ENCODE data around the gene AASDHPPT.
"Not testable (repeated sequence)": the region's sequence is repeated elsewhere in the genome, so short reads cannot be mapped to it uniquely, and the experiment has no call there.

Gene AASDHPPT

GRCh38 chr11:106077609-106078455 lies at the start of gene AASDHPPT:
Gene AASDHPPT (plus strand): TSS chr11:106077662. CDS start chr11:106077711, 49 bp downstream.
- H3K27me3 Mint-ChIP-seq, result no peaks in the 10 kb centered on the region
- no peaks in the 10 kb centered on the region for H3K9me3 Mint-ChIP-seq
- no peak for DNase-seq
- peak within 1 kb of the TSS; percentile 99 for H3K27ac Mint-ChIP-seq
- peaks cover 53% of the 10 kb centered on the region for H3K36me3 Mint-ChIP-seq (ENCODE audit: low read depth)
- peaks cover 55% of the 10 kb centered on the region for H3K4me1 Mint-ChIP-seq (ENCODE audit: low read depth)
- H3K4me3 Mint-ChIP-seq, result peak within 1 kb of the TSS; percentile 97

- Mint-ChIP-seq H3K9me3 (peaks cover 2% of the 10 kb centered on the region), H3K27ac (no peak overlapping the region), H3K27me3 (peaks cover 59% of the 10 kb centered on the region), H3K36me3 (ENCODE audit: low read depth) (no peaks in the 10 kb centered on the region), H3K4me3 (no peak overlapping the region), H3K4me1 (ENCODE audit: low read depth) (peaks cover 1% of the 10 kb centered on the region)
- no peak for DNase-seq
These were observed 46.9 kb upstream of the AASDHPPT start for GRCh38 chr11:106030609-106031008.

GRCh38 chr11:106031202-106031810 lies 46.2 kb upstream of the AASDHPPT start:
- H3K9me3 Mint-ChIP-seq, result peaks cover 2% of the 10 kb centered on the region
- peaks cover 1% of the 10 kb centered on the region for H3K4me1 Mint-ChIP-seq (ENCODE audit: low read depth)
- H3K4me3 Mint-ChIP-seq, result no peak overlapping the region
- DNase-seq, result no peak
- no peak overlapping the region for H3K27ac Mint-ChIP-seq
- H3K27me3 Mint-ChIP-seq, result peaks cover 60% of the 10 kb centered on the region
- H3K36me3 Mint-ChIP-seq (ENCODE audit: low read depth), result no peaks in the 10 kb centered on the region

- H3K4me3 Mint-ChIP-seq, result no peak overlapping the region
- no peak overlapping the region for H3K27ac Mint-ChIP-seq
- DNase-seq, result no peak
- H3K27me3 Mint-ChIP-seq, result peaks cover 62% of the 10 kb centered on the region
- no peaks in the 10 kb centered on the region for H3K36me3 Mint-ChIP-seq (ENCODE audit: low read depth)
- peaks cover 2% of the 10 kb centered on the region for H3K9me3 Mint-ChIP-seq
- peaks cover 1% of the 10 kb centered on the region for H3K4me1 Mint-ChIP-seq (ENCODE audit: low read depth)
These were observed 45.5 kb upstream of the AASDHPPT start for GRCh38 chr11:106031936-106032335.

GRCh38 chr11:106032861-106033260 lies 44.6 kb upstream of the AASDHPPT start:
- DNase-seq, result no peak
- Mint-ChIP-seq H3K4me1 (ENCODE audit: low read depth) (peaks cover 1% of the 10 kb centered on the region), H3K27ac (no peak overlapping the region), H3K9me3 (no peaks in the 10 kb centered on the region), H3K4me3 (no peak overlapping the region), H3K27me3 (peaks cover 65% of the 10 kb centered on the region), H3K36me3 (ENCODE audit: low read depth) (no peaks in the 10 kb centered on the region)

GRCh38 chr11:106043540-106043939 lies 33.9 kb upstream of the AASDHPPT start:
- Mint-ChIP-seq H3K27me3 (peaks cover 34% of the 10 kb centered on the region), H3K36me3 (ENCODE audit: low read depth) (no peaks in the 10 kb centered on the region), H3K4me3 (no peak overlapping the region), H3K27ac (no peak overlapping the region), H3K9me3 (no peaks in the 10 kb centered on the region), H3K4me1 (ENCODE audit: low read depth) (no peaks in the 10 kb centered on the region)
- no peak for DNase-seq

GRCh38 chr11:106047631-106048030 lies 29.8 kb upstream of the AASDHPPT start:
- Mint-ChIP-seq H3K36me3 (ENCODE audit: low read depth) (no peaks in the 10 kb centered on the region), H3K9me3 (no peaks in the 10 kb centered on the region), H3K27ac (no peak overlapping the region), H3K27me3 (peaks cover 20% of the 10 kb centered on the region), H3K4me1 (ENCODE audit: low read depth) (no peaks in the 10 kb centered on the region), H3K4me3 (no peak overlapping the region)
- DNase-seq, result no peak

- no peak overlapping the region for H3K4me3 Mint-ChIP-seq
- DNase-seq, result no peak
- H3K27me3 Mint-ChIP-seq, result peaks cover 5% of the 10 kb centered on the region
- no peak overlapping the region for H3K27ac Mint-ChIP-seq
- no peaks in the 10 kb centered on the region for H3K9me3 Mint-ChIP-seq
- H3K36me3 Mint-ChIP-seq (ENCODE audit: low read depth), result peaks cover 3% of the 10 kb centered on the region
- no peaks in the 10 kb centered on the region for H3K4me1 Mint-ChIP-seq (ENCODE audit: low read depth)
These were observed 27.6 kb upstream of the AASDHPPT start for GRCh38 chr11:106049727-106050476.

GRCh38 chr11:106051103-106051502 lies 26.4 kb upstream of the AASDHPPT start:
- no peaks in the 10 kb centered on the region for H3K9me3 Mint-ChIP-seq
- H3K27ac Mint-ChIP-seq, result no peak overlapping the region
- no peak for DNase-seq
- no peak overlapping the region for H3K4me3 Mint-ChIP-seq
- peaks cover 3% of the 10 kb centered on the region for H3K36me3 Mint-ChIP-seq (ENCODE audit: low read depth)
- H3K27me3 Mint-ChIP-seq, result no peaks in the 10 kb centered on the region
- H3K4me1 Mint-ChIP-seq (ENCODE audit: low read depth), result no peaks in the 10 kb centered on the region

- H3K4me1 Mint-ChIP-seq (ENCODE audit: low read depth), result peaks cover 16% of the 10 kb centered on the region
- H3K4me3 Mint-ChIP-seq, H3K27me3 Mint-ChIP-seq, H3K9me3 Mint-ChIP-seq, H3K27ac Mint-ChIP-seq, DNase-seq: not testable (repeated sequence)
- peaks cover 16% of the 10 kb centered on the region for H3K36me3 Mint-ChIP-seq (ENCODE audit: low read depth)
These were observed 19.1 kb upstream of the AASDHPPT start for GRCh38 chr11:106058377-106058776.

GRCh38 chr11:106059617-106060016 lies 17.8 kb upstream of the AASDHPPT start:
- no peak for DNase-seq
- Mint-ChIP-seq H3K36me3 (ENCODE audit: low read depth) (peaks cover 13% of the 10 kb centered on the region), H3K27me3 (no peaks in the 10 kb centered on the region), H3K27ac (no peak overlapping the region), H3K4me1 (ENCODE audit: low read depth) (peaks cover 16% of the 10 kb centered on the region), H3K4me3 (no peak overlapping the region), H3K9me3 (no peaks in the 10 kb centered on the region)

GRCh38 chr11:106061249-106061784 lies 16.1 kb upstream of the AASDHPPT start:
- Mint-ChIP-seq H3K4me3 (no peak overlapping the region), H3K27ac (no peak overlapping the region), H3K36me3 (ENCODE audit: low read depth) (peaks cover 15% of the 10 kb centered on the region), H3K27me3 (no peaks in the 10 kb centered on the region), H3K9me3 (no peaks in the 10 kb centered on the region), H3K4me1 (ENCODE audit: low read depth) (peaks cover 16% of the 10 kb centered on the region)
- DNase-seq, result no peak

GRCh38 chr11:106061954-106062949 lies 15.2 kb upstream of the AASDHPPT start:
- Mint-ChIP-seq H3K9me3 (no peaks in the 10 kb centered on the region), H3K4me1 (ENCODE audit: low read depth) (peaks cover 16% of the 10 kb centered on the region), H3K36me3 (ENCODE audit: low read depth) (peaks cover 15% of the 10 kb centered on the region), H3K4me3 (no peak overlapping the region), H3K27ac (peak overlapping the region; percentile 16), H3K27me3 (no peaks in the 10 kb centered on the region)
- DNase-seq, result no peak
